ENCODE results near the gene KTI12.

DNA sequence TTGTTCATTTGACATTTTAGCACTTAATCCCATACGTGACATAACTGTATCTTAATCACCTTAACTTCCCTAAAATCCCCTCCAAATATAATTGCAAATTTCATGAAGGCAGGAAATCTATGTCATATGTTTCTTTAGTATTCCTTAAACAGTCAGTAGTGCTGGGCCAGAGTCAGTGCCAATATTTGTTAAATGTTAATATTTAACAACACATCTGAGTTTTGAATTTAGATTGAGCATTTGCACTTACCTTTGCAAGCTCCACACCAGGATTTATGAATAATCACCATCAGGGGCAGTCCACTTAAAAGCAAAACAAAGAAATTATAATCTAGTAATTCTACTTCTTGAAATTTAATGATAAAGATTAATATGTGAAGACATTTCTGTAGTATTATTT, 5.3 kb downstream of the KTI12 start:
- TF ChIP-seq, protein P1, sequence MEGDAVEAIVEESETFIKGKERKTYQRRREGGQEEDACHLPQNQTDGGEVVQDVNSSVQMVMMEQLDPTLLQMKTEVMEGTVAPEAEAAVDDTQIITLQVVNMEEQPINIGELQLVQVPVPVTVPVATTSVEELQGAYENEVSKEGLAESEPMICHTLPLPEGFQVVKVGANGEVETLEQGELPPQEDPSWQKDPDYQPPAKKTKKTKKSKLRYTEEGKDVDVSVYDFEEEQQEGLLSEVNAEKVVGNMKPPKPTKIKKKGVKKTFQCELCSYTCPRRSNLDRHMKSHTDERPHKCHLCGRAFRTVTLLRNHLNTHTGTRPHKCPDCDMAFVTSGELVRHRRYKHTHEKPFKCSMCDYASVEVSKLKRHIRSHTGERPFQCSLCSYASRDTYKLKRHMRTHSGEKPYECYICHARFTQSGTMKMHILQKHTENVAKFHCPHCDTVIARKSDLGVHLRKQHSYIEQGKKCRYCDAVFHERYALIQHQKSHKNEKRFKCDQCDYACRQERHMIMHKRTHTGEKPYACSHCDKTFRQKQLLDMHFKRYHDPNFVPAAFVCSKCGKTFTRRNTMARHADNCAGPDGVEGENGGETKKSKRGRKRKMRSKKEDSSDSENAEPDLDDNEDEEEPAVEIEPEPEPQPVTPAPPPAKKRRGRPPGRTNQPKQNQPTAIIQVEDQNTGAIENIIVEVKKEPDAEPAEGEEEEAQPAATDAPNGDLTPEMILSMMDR (IDR thresholded peaks at IDR 0.05), result no peak
- no peak for TF ChIP-seq POLR2A (IDR thresholded peaks at IDR 0.05)
